IPS DF 19.7 (cell line): Measurements from ENCODE around the gene TGM6.

Experiments
- DNase-seq: peaks from one replicate; pipeline ENCODE4 v3.0.0-alpha.2; 2013; ENCODE audit warnings: low read depth, low spot score

The TGM6 gene

GRCh38 chr20:2364044-2364443, 16.7 kb upstream of the TGM6 start:
- no peak for DNase-seq

GRCh38 chr20:2365091-2365490, 15.6 kb upstream of the TGM6 start:
- DNase-seq: no peak

GRCh38 chr20:2365666-2366065, 15.0 kb upstream of the TGM6 start:
- DNase-seq: no peak

- DNase-seq: no peak
Observed at GRCh38 chr20:2368621-2369020, 12.1 kb upstream of the TGM6 start.

- no peak for DNase-seq
Observed at GRCh38 chr20:2373098-2373497, 7.6 kb upstream of the TGM6 start.

- no peak for DNase-seq
Observed at GRCh38 chr20:2374346-2375125, 6.2 kb upstream of the TGM6 start.

GRCh38 chr20:2378893-2379292, 1.8 kb upstream of the TGM6 start:
- DNase-seq: no peak

- DNase-seq: peak; percentile 30
Observed at GRCh38 chr20:2379511-2380229, 1.0 kb upstream of the TGM6 start.

- DNase-seq: no peak
Observed at GRCh38 chr20:2381303-2381702, 602 bp downstream of the TGM6 start.

GRCh38 chr20:2382833-2383232, 2.1 kb downstream of the TGM6 start:
- no peak for DNase-seq

GRCh38 chr20:2385026-2385425, 4.3 kb downstream of the TGM6 start:
- no peak for DNase-seq

GRCh38 chr20:2385496-2385895, 4.8 kb downstream of the TGM6 start:
- no peak for DNase-seq

GRCh38 chr20:2386516-2387179, 5.9 kb downstream of the TGM6 start:
- no peak for DNase-seq

GRCh38 chr20:2387180-2387577, 6.5 kb downstream of the TGM6 start:
- DNase-seq: no peak

GRCh38 chr20:2387580-2387979, 6.9 kb downstream of the TGM6 start:
- no peak for DNase-seq

- no peak for DNase-seq
Observed at GRCh38 chr20:2390951-2391675, 10.4 kb downstream of the TGM6 start.

GRCh38 chr20:2394411-2395055, 13.8 kb downstream of the TGM6 start:
- no peak for DNase-seq

- DNase-seq: no peak
Observed at GRCh38 chr20:2395136-2395535, 14.4 kb downstream of the TGM6 start.

- no peak for DNase-seq
Observed at GRCh38 chr20:2396241-2396814, 15.6 kb downstream of the TGM6 start.

GRCh38 chr20:2397091-2397490, 16.4 kb downstream of the TGM6 start:
- DNase-seq: no peak

GRCh38 chr20:2397595-2398145, 17.0 kb downstream of the TGM6 start:
- no peak for DNase-seq
